HL-60 (cell line): ENCODE measurements around the gene IL2RA.

Experiments
- DNase-seq, 2 experiments: peaks; one replicate each; pipeline ENCODE4 v3.0.0-alpha.2; 2010 to 2020; ENCODE audit warnings: low read depth in 1 of 2, low spot score in 1 of 2
- H3K27ac ChIP-seq: fragments of 250-450 bp; sonication (Bioruptor Pico); replicated peaks from 2 replicates; pipeline ENCODE4 v1.5.1; 2020; ENCODE audit warnings: mild to moderate bottlenecking, moderate library complexity
- H3K27me3 ChIP-seq: fragments of 250-450 bp; sonication (Bioruptor Pico); 2 replicates; pipeline ENCODE4 v1.5.1; 2021; ENCODE audit warnings: mild to moderate bottlenecking, moderate library complexity; ENCODE audit not compliant: insufficient read depth, poor library complexity, severe bottlenecking
- H3K4me3 ChIP-seq: replicated peaks from 2 replicates; pipeline ENCODE4 v1.5.1; 2011; ENCODE audit warnings: mild to moderate bottlenecking, control low read depth, low read length; ENCODE audit not compliant: insufficient read depth
- CTCF ChIP-seq: IDR thresholded peaks from one replicate; pipeline ENCODE4 v1.5.1; 2011; ENCODE audit warnings: low read length, control low read depth, inconsistent platforms; ENCODE audit not compliant: insufficient read depth
- GABPA ChIP-seq: IDR thresholded peaks from 2 replicates; pipeline ENCODE4 v1.6.1; 2012; ENCODE audit warnings: low read depth
- POLR2AphosphoS5 ChIP-seq: IDR thresholded peaks from 2 replicates; pipeline ENCODE4 v1.6.1; 2012; ENCODE audit warnings: low read depth
- REST ChIP-seq: IDR thresholded peaks from 2 replicates; pipeline ENCODE4 v1.6.1; 2012; ENCODE audit warnings: low read depth; ENCODE audit not compliant: insufficient replicate concordance
- SPI1 ChIP-seq: IDR thresholded peaks from 2 replicates; pipeline ENCODE4 v1.6.1; 2012; ENCODE audit warnings: low read depth, mild to moderate bottlenecking, borderline replicate concordance

IL2RA gene

GRCh38 chr10:6061056-6061455 lies 1.1 kb downstream of the IL2RA start:
- H3K27ac ChIP-seq, result no peak overlapping the region
- TF ChIP-seq REST (no peak), GABPA (no peak), SPI1 (no peak), POLR2AphosphoS5 (no peak), CTCF (no peak)
- no peak overlapping the region for H3K4me3 ChIP-seq
- no peak for DNase-seq
- no peaks in the 10 kb centered on the region for H3K27me3 ChIP-seq

GRCh38 chr10:6059506-6059905 lies 2.7 kb downstream of the IL2RA start:
- DNase-seq, result no peak
- TF ChIP-seq GABPA (no peak), CTCF (no peak), POLR2AphosphoS5 (no peak), REST (no peak), SPI1 (no peak)
- Histone ChIP-seq H3K4me3 (no peak overlapping the region), H3K27me3 (no peaks in the 10 kb centered on the region), H3K27ac (no peak overlapping the region)

- no peak for DNase-seq
- TF ChIP-seq CTCF, result no peak
- TF ChIP-seq GABPA, result no peak
- no peak for TF ChIP-seq POLR2AphosphoS5
- H3K4me3 ChIP-seq, result no peak overlapping the region
- H3K27ac ChIP-seq, result no peak overlapping the region
- no peaks in the 10 kb centered on the region for H3K27me3 ChIP-seq
These were observed 3.3 kb downstream of the IL2RA start for GRCh38 chr10:6058682-6059475.
